ENCODE measurements around the gene EVX2. TPM values are rescaled to one million over a fixed set of nuclear protein-coding genes. Genes with fewer than 3 reads are reported as not detected.

The EVX2 gene
- total and polyA plus RNA-seq, 2 of the 13 experiments (the other 11 are each of a cell fraction or from before 2014, with no cell fraction given): not detected

DNA sequence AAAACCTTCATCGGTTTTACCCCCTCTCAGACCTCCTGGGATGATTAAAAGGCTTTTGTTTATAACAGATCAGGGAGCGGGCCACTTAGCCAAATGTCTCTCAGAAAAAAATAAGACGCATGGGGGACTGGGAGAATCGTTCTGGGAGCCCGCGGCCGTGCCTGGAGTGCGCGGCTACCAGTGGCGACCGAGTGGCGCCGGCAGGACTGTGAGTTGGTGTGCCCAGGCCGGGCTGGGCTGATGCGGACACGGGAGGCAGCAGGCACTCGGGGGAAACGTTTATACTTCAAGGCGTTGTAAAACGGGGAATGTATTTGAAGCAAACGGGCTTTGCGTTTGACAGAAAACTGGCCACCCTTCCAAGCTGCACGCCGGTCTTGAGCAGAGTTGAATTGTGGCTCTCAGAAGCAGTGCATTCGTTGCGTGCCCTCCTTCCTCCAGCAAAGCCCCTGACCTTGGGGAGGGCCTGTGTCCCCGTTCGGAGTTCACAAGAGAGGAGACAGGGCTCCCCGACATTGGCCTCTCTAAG, 28.1 kb upstream of the EVX2 start:
- ChIA-PET CTCF (ENCODE audit: low intra/inter-chr PET ratio, low total read pairs) (no interaction called here), POLR2A (no interaction called here)
- Histone ChIP-seq H3K4me1 (ENCODE audit: insufficient read depth, low read length) (peaks cover 14% of the 10 kb centered on the region), H2AFZ (ENCODE audit: low read length) (no peak overlapping the region), H4K20me1 (ENCODE audit: insufficient read depth, low read length) (no peaks in the 10 kb centered on the region), H3K79me2 (ENCODE audit: insufficient read depth, low read length) (no peaks in the 10 kb centered on the region), H3K27ac (ENCODE audit: extremely low read length, insufficient read depth, low read length) (no peak overlapping the region), H3K9ac (ENCODE audit: insufficient read depth, low read depth, low read length) (no peak overlapping the region), H3K27me3 (ENCODE audit: control insufficient read depth in 1 of 2, insufficient read depth in 2 of 2, low read length in 2 of 2) (peaks cover 15 to 88% of the 10 kb centered on the region in 2 experiments; a peak in 4 of 5 replicates), H3K4me3 (replicated peaks in 1 of 3; ENCODE audit: insufficient read depth in 1 of 3, low read depth in 2 of 3, low read length in 3 of 3) (no peak overlapping the region), H3K4me2 (ENCODE audit: low read depth, low read length) (no peak overlapping the region), H3K36me3 (replicated peaks in 1 of 2; ENCODE audit: control insufficient read depth in 1 of 2, insufficient read depth in 2 of 2, low read length in 2 of 2) (no peaks in the 10 kb centered on the region), H3K9me3 (ENCODE audit: low read length) (no peaks in the 10 kb centered on the region)
- in situ Hi-C loops (cut with HindIII; ENCODE audit: extremely low pct_ligation_motif_present, low pct_unique_long_range_greater_than_20kb): no loop called here
- intact Hi-C loops (cut with micrococcal nuclease; ENCODE audit: unreplicated experiment): loop anchor here (5.0 kb wide), 2 partner anchors 525 to 1035 kb away; no protein-coding TSS in a partner anchor
- 38% methylated on average over 21 of the region's 29 CpGs for WGBS (ENCODE audit: low lambda C conversion rate)
- DNase-seq (ENCODE audit: low spot score): no peak
- no peak for FAIRE-seq
- no peak for ATAC-seq
- no TSS peak for BruUV-seq (replicated peaks)
- TF ChIP-seq NFIB (CRISPR knock-in tag; IDR thresholded peaks at IDR 0.05; ENCODE audit: borderline replicate concordance) (no peak), ZZZ3 (CRISPR knock-in tag; IDR thresholded peaks at IDR 0.05; ENCODE audit: borderline replicate concordance) (no peak), REPIN1 (CRISPR knock-in tag; IDR thresholded peaks at IDR 0.05; ENCODE audit: borderline replicate concordance, low read depth) (no peak), ZNF792 (CRISPR knock-in tag; IDR thresholded peaks at IDR 0.05) (no peak), ATF7-NPFF (CRISPR knock-in tag; IDR thresholded peaks at IDR 0.05; ENCODE audit: low read depth) (no peak), KLF13 (CRISPR knock-in tag; IDR thresholded peaks at IDR 0.05) (no peak), AGO2 (optimal IDR thresholded peaks at IDR 0.05; ENCODE audit: low read depth, low read length) (no peak), KDM5B (CRISPR knock-in tag; IDR thresholded peaks at IDR 0.05; ENCODE audit: borderline replicate concordance) (no peak)
- TF ChIP-seq, protein P1, sequence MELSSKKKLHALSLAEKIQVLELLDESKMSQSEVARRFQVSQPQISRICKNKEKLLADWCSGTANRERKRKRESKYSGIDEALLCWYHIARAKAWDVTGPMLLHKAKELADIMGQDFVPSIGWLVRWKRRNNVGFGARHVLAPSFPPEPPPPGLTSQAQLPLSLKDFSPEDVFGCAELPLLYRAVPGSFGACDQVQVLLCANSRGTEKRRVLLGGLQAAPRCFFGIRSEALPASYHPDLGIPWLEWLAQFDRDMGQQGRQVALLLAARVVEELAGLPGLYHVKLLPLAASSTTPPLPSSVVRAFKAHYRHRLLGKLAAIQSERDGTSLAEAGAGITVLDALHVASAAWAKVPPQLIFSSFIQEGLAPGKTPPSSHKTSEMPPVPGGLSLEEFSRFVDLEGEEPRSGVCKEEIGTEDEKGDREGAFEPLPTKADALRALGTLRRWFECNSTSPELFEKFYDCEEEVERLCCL (CRISPR knock-in tag; IDR thresholded peaks at IDR 0.05; ENCODE audit: borderline replicate concordance): no peak
- TF ChIP-seq, protein P2, sequence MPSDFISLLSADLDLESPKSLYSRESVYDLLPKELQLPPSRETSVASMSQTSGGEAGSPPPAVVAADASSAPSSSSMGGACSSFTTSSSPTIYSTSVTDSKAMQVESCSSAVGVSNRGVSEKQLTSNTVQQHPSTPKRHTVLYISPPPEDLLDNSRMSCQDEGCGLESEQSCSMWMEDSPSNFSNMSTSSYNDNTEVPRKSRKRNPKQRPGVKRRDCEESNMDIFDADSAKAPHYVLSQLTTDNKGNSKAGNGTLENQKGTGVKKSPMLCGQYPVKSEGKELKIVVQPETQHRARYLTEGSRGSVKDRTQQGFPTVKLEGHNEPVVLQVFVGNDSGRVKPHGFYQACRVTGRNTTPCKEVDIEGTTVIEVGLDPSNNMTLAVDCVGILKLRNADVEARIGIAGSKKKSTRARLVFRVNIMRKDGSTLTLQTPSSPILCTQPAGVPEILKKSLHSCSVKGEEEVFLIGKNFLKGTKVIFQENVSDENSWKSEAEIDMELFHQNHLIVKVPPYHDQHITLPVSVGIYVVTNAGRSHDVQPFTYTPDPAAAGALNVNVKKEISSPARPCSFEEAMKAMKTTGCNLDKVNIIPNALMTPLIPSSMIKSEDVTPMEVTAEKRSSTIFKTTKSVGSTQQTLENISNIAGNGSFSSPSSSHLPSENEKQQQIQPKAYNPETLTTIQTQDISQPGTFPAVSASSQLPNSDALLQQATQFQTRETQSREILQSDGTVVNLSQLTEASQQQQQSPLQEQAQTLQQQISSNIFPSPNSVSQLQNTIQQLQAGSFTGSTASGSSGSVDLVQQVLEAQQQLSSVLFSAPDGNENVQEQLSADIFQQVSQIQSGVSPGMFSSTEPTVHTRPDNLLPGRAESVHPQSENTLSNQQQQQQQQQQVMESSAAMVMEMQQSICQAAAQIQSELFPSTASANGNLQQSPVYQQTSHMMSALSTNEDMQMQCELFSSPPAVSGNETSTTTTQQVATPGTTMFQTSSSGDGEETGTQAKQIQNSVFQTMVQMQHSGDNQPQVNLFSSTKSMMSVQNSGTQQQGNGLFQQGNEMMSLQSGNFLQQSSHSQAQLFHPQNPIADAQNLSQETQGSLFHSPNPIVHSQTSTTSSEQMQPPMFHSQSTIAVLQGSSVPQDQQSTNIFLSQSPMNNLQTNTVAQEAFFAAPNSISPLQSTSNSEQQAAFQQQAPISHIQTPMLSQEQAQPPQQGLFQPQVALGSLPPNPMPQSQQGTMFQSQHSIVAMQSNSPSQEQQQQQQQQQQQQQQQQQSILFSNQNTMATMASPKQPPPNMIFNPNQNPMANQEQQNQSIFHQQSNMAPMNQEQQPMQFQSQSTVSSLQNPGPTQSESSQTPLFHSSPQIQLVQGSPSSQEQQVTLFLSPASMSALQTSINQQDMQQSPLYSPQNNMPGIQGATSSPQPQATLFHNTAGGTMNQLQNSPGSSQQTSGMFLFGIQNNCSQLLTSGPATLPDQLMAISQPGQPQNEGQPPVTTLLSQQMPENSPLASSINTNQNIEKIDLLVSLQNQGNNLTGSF (CRISPR knock-in tag; IDR thresholded peaks at IDR 0.05): no peak
- TF ChIP-seq, protein P3, sequence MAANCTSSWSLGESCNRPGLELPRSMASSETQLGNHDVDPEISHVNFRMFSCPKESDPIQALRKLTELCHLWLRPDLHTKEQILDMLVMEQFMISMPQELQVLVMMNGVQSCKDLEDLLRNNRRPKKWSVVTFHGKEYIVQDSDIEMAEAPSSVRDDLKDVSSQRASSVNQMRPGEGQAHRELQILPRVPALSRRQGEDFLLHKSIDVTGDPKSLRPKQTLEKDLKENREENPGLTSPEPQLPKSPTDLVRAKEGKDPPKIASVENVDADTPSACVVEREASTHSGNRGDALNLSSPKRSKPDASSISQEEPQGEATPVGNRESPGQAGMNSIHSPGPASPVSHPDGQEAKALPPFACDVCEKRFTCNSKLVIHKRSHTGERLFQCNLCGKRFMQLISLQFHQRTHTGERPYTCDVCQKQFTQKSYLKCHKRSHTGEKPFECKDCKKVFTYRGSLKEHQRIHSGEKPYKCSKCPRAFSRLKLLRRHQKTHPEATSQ (CRISPR knock-in tag; IDR thresholded peaks at IDR 0.05; ENCODE audit: borderline replicate concordance): no peak
- TF ChIP-seq, protein P4, sequence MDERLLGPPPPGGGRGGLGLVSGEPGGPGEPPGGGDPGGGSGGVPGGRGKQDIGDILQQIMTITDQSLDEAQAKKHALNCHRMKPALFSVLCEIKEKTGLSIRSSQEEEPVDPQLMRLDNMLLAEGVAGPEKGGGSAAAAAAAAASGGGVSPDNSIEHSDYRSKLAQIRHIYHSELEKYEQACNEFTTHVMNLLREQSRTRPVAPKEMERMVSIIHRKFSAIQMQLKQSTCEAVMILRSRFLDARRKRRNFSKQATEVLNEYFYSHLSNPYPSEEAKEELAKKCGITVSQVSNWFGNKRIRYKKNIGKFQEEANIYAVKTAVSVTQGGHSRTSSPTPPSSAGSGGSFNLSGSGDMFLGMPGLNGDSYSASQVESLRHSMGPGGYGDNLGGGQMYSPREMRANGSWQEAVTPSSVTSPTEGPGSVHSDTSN (CRISPR knock-in tag; IDR thresholded peaks at IDR 0.05): no peak
- TF ChIP-seq, protein P5, sequence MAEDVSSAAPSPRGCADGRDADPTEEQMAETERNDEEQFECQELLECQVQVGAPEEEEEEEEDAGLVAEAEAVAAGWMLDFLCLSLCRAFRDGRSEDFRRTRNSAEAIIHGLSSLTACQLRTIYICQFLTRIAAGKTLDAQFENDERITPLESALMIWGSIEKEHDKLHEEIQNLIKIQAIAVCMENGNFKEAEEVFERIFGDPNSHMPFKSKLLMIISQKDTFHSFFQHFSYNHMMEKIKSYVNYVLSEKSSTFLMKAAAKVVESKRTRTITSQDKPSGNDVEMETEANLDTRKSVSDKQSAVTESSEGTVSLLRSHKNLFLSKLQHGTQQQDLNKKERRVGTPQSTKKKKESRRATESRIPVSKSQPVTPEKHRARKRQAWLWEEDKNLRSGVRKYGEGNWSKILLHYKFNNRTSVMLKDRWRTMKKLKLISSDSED (CRISPR knock-in tag; IDR thresholded peaks at IDR 0.05): no peak

Measured in HepG2 (cell line).